NB4 (cell line): ENCODE results near the gene AOAH.

Source experiments
- MYC ChIP-seq: IDR thresholded peaks from 2 replicates; pipeline ENCODE4 v1.6.1; 2011; ENCODE audit warnings: low read depth, low read length
- POLR2A ChIP-seq: IDR thresholded peaks from 2 replicates; pipeline ENCODE4 v1.6.1; 2011; ENCODE audit warnings: mild to moderate bottlenecking; ENCODE audit not compliant: insufficient read length; ENCODE audit errors: extremely low read depth
- TF ChIP-seq, protein P1 (sequence below): IDR thresholded peaks from one replicate; pipeline ENCODE4 v1.5.1; 2012; ENCODE audit warnings: low read depth, low read length
- TF ChIP-seq, protein P2 (sequence below): IDR thresholded peaks from 2 replicates; pipeline ENCODE4 v1.6.1; 2011; ENCODE audit warnings: low read depth, low read length

DNA sequence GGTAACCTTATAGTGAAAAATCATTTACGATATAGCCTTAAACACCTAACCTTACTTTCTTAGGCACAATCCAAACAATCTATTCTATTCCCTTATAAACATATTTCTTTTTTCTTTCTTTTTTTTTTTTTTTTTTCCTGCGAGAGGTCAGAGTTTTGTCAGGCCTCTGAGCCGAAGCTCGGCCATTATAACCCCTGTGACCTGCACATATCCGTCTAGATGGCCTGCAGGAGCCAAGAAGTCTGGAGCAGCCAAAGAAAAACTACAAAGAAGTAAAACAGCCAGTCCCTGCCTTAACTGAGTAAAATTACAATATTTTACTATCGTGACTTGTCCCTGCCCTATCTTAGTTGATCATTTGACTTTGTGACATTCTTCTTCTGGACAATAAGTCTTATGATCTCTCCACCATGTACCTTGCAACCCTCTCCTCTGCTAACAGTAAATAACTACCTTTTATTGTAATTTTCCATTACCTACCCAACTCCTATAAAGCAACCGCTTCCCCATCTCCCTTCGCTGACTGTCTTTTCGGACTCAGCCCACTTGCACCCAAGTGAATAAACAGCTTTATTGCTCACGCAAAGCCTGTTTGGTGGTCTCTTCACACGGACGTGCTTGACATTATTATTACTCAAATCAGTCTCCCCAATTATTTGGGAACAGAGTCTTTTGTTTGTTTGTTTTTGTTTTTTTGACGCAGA is 64.5 kb downstream of the AOAH start:
- TF ChIP-seq, protein P1, sequence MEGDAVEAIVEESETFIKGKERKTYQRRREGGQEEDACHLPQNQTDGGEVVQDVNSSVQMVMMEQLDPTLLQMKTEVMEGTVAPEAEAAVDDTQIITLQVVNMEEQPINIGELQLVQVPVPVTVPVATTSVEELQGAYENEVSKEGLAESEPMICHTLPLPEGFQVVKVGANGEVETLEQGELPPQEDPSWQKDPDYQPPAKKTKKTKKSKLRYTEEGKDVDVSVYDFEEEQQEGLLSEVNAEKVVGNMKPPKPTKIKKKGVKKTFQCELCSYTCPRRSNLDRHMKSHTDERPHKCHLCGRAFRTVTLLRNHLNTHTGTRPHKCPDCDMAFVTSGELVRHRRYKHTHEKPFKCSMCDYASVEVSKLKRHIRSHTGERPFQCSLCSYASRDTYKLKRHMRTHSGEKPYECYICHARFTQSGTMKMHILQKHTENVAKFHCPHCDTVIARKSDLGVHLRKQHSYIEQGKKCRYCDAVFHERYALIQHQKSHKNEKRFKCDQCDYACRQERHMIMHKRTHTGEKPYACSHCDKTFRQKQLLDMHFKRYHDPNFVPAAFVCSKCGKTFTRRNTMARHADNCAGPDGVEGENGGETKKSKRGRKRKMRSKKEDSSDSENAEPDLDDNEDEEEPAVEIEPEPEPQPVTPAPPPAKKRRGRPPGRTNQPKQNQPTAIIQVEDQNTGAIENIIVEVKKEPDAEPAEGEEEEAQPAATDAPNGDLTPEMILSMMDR: no peak
- TF ChIP-seq POLR2A (no peak), MYC (no peak)
- TF ChIP-seq, protein P2, sequence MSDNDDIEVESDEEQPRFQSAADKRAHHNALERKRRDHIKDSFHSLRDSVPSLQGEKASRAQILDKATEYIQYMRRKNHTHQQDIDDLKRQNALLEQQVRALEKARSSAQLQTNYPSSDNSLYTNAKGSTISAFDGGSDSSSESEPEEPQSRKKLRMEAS: no peak
